ENCODE results near the gene PXK. TPM values are rescaled to one million over a fixed set of nuclear protein-coding genes. Genes with fewer than 3 reads are reported as not detected.

PXK gene
- total and polyA plus RNA-seq, 2 donors from 2014 or later, result 21.6 to 24.8 TPM

DNA sequence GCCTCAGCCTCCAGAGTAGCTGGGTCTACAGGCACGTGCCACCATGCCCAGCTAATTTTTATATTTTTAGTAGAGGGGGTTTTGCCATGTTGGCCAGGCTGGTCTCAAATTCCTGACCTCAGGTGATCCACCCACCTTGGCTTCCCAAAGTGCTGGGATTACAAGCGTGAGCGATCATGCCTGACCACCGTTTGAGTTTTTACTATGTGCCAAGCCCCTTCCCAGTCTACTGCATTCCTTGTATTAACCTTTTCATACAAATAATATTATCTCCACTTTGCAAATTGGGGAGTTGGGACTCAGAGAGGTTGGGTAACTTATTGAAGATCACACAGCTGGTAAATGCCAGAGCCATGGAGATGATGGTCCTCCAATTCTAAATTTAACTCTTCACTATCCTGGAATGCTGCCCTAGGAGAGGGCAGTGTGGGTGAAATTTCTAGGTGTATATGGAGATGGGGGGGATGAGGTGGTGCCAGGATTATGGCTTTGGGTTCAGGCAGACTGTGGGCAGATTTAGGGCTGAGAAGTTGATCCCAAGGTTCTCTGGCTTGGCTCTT lies 1.0 kb upstream of the PXK start:
- TF ChIP-seq, protein P1, sequence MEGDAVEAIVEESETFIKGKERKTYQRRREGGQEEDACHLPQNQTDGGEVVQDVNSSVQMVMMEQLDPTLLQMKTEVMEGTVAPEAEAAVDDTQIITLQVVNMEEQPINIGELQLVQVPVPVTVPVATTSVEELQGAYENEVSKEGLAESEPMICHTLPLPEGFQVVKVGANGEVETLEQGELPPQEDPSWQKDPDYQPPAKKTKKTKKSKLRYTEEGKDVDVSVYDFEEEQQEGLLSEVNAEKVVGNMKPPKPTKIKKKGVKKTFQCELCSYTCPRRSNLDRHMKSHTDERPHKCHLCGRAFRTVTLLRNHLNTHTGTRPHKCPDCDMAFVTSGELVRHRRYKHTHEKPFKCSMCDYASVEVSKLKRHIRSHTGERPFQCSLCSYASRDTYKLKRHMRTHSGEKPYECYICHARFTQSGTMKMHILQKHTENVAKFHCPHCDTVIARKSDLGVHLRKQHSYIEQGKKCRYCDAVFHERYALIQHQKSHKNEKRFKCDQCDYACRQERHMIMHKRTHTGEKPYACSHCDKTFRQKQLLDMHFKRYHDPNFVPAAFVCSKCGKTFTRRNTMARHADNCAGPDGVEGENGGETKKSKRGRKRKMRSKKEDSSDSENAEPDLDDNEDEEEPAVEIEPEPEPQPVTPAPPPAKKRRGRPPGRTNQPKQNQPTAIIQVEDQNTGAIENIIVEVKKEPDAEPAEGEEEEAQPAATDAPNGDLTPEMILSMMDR (IDR thresholded peaks at IDR 0.05; ENCODE audit: borderline replicate concordance, extremely low read depth, insufficient read depth), result no peak
- intact Hi-C loops (cut with DNase I), result loop anchor here (10.0 kb wide), 1 partner anchor 83 kb away; no protein-coding TSS in a partner anchor
- Histone ChIP-seq H3K36me3 (ENCODE audit: control insufficient read depth in 2 of 3, insufficient read depth in 3 of 3, low read length in 3 of 3) (no peaks in the 10 kb centered on the region), H3K4me3 (ENCODE audit: low read length in 3 of 3) (peak overlapping the region in 1 of 3 donors; percentile 69), H3K9ac (ENCODE audit: low read length in 3 of 3) (peak overlapping the region in 1 of 3 donors; percentile 71), H3K27ac (ENCODE audit: low read depth in 2 of 2, low read length in 2 of 2) (no peak overlapping the region), H3K27me3 (ENCODE audit: control insufficient read depth, insufficient read depth, low read length) (no peaks in the 10 kb centered on the region), H3K4me1 (ENCODE audit: control insufficient read depth in 2 of 3, insufficient read depth in 2 of 3, low read depth in 1 of 3, low read length in 3 of 3) (peaks cover 0 to 21% (median 9%) of the 10 kb centered on the region in 3 donors), H3K9me3 (ENCODE audit: control insufficient read depth in 2 of 3, insufficient read depth in 1 of 3, low read length in 3 of 3) (no peaks in the 10 kb centered on the region)
- FAIRE-seq, result no peak
- no peak for DNase-seq

DNA sequence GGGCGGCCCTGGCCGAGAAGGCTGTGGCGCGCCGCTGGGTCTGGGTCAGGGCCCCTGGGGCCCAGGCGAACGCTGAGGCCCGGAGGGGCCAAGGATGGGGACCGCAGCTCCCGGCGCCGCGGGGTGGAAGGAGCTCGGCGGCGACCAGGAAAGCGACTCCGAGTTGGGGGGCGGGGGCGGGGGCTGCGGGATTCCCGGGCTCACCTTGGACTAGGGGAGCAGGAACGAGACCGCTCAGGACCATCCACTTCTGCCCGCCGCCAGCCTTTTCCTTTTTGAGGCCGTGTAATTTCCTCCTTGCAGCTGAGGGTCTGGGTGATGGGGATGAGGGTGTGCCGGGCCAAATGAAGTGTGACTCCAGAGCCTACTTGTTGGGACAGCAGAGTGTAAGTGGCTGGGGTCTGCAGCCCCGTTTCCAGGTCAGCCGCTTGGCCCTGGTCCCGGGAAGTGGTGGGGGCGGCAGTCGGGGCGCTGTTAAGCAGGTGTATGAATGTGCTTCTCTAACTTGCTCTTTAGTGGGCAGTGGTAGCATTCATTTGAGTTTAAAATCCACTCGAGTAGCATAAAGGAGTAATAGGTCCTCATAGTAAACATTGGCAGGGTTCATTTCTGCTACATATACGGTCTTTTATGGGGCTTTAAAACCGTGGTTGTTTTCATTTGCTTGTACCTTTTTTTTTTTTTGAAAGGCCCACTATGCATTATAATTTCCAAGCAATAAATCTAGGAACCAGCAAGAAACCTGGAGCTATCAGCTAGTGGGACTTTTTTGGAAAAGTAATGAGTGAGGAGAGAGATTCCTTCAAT lies 717 bp downstream of the PXK start:
- Histone ChIP-seq H3K9ac (ENCODE audit: low read length in 3 of 3) (peak overlapping the region; percentile 50 to 78 (median 71)), H3K4me3 (ENCODE audit: low read length in 3 of 3) (peak overlapping the region; percentile 69 to 80 (median 74)), H3K36me3 (ENCODE audit: control insufficient read depth in 2 of 3, insufficient read depth in 3 of 3, low read length in 3 of 3) (peaks cover 0 to 3% (median 0%) of the 10 kb centered on the region in 3 donors), H3K27ac (ENCODE audit: low read depth in 2 of 2, low read length in 2 of 2) (peak overlapping the region; percentile 29 to 53), H3K9me3 (ENCODE audit: control insufficient read depth in 2 of 3, insufficient read depth in 1 of 3, low read length in 3 of 3) (no peaks in the 10 kb centered on the region), H3K27me3 (ENCODE audit: control insufficient read depth, insufficient read depth, low read length) (no peaks in the 10 kb centered on the region), H3K4me1 (ENCODE audit: control insufficient read depth in 2 of 3, insufficient read depth in 2 of 3, low read depth in 1 of 3, low read length in 3 of 3) (peaks cover 0 to 21% (median 9%) of the 10 kb centered on the region in 3 donors)
- TF ChIP-seq, protein P1 (IDR thresholded peaks at IDR 0.05; ENCODE audit: borderline replicate concordance, extremely low read depth, insufficient read depth), result peak; percentile 22
- intact Hi-C loops (cut with DNase I), result loop anchor here (10.0 kb wide), 1 partner anchor 81 kb away; no protein-coding TSS in a partner anchor
- DNase-seq (peak; percentile 40 to 78 (median 65)), FAIRE-seq (no peak)

DNA sequence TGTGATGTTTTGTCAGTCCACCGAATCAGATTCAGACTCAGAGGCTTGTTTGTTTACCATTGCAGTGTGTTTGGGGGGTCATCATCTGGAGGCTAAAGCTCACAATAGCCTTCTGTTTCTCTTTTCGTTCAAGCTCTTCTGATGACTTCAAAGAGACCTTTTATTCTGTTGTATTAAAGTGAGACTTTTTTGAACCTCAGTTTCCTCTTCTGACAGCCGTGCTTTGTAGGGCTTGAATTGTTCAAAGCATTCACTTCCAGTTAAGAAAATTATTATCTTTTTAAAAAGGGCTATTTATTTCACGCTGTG lies 1.3 kb downstream of the PXK start:
- peaks cover 0 to 21% (median 9%) of the 10 kb centered on the region in 3 donors for H3K4me1 ChIP-seq (ENCODE audit: control insufficient read depth in 2 of 3, insufficient read depth in 2 of 3, low read depth in 1 of 3, low read length in 3 of 3)

More for the DNA sequence above, 1.3 kb downstream of the PXK start:
- no peak for DNase-seq
- Histone ChIP-seq H3K27ac (ENCODE audit: low read depth in 2 of 2, low read length in 2 of 2) (no peak overlapping the region), H3K9ac (ENCODE audit: low read length in 3 of 3) (peak overlapping the region in 2 of 3 donors; percentile 71 to 78), H3K27me3 (ENCODE audit: control insufficient read depth, insufficient read depth, low read length) (no peaks in the 10 kb centered on the region), H3K36me3 (ENCODE audit: control insufficient read depth in 2 of 3, insufficient read depth in 3 of 3, low read length in 3 of 3) (peaks cover 0 to 3% (median 0%) of the 10 kb centered on the region in 3 donors), H3K9me3 (ENCODE audit: control insufficient read depth in 2 of 3, insufficient read depth in 1 of 3, low read length in 3 of 3) (no peaks in the 10 kb centered on the region), H3K4me3 (ENCODE audit: low read length in 3 of 3) (peak overlapping the region; percentile 69 to 80 (median 74))
- no peak for FAIRE-seq
- intact Hi-C loops (cut with DNase I), result loop anchor here (10.0 kb wide), 1 partner anchor 81 kb away; no protein-coding TSS in a partner anchor
- TF ChIP-seq, protein P1 (IDR thresholded peaks at IDR 0.05; ENCODE audit: borderline replicate concordance, extremely low read depth, insufficient read depth), result no peak

Data from kidney (tissue), 14 donors.